SU-DHL-6 (cell line): ENCODE measurements around the gene SMIM41.

ENCODE experiments used
- CTCF ChIP-seq: fragments of 200-600 bp; sonication (generic); IDR thresholded peaks from one replicate; pipeline ENCODE4 v1.5.1; 2017; ENCODE audit warnings: antibody characterized with exemption, mild to moderate bottlenecking, low read length, moderate library complexity; ENCODE audit not compliant: insufficient read depth, poor library complexity, severe bottlenecking
- EZH2phosphoT487 ChIP-seq: fragments of 200-600 bp; sonication (generic), shearing (Covaris generic); conservative IDR thresholded peaks from 2 replicates; pipeline ENCODE4 v1.6.1; 2018; ENCODE audit warnings: mild to moderate bottlenecking, antibody characterized with exemption, low read length, moderate library complexity, mixed read lengths

DNA sequence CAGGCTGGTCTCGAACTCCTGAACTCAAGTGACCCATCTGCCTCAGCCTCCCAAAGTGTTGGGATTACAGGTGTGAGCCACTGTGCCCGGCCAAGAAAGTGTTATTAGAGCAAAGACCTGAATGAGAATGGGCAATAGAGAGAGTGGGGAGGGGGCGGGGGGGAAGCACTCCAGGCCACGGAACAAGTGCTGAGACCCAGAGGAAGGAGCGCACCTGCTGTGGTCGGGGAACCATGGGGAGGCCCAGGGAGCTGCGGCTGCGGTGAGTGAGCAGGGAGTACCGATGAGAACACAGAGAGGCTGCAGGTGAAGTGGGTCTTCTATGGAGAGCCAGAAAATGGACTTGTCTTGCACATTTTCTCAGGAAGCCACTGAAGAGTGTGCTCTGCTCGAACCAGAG lies 10.8 kb downstream of the SMIM41 start:
- TF ChIP-seq CTCF: no peak
- TF ChIP-seq EZH2phosphoT487: no peak
